Measurements from ENCODE around the gene KCNG2.
"Not testable (repeated sequence)": the region's sequence is repeated elsewhere in the genome, so short reads cannot be mapped to it uniquely, and the experiment has no call there.

KCNG2 gene

GRCh38 chr18:79856119-79857007 is 58.6 kb downstream of the KCNG2 start:
- DNase-seq, result peak; percentile 11

GRCh38 chr18:79857082-79857671 is 59.4 kb downstream of the KCNG2 start:
- DNase-seq, result no peak

- no peak for DNase-seq
These were observed 61.6 kb downstream of the KCNG2 start for GRCh38 chr18:79859314-79859713.

- DNase-seq, result no peak
These were observed 63.9 kb downstream of the KCNG2 start for GRCh38 chr18:79861687-79862086.

GRCh38 chr18:79862562-79862961 is 64.8 kb downstream of the KCNG2 start:
- DNase-seq, result no peak

GRCh38 chr18:79863161-79864005 is 65.6 kb downstream of the KCNG2 start:
- DNase-seq, result no peak

GRCh38 chr18:79864006-79864725 is 66.4 kb downstream of the KCNG2 start:
- no peak for DNase-seq

- not testable (repeated sequence) for DNase-seq
These were observed 67.2 kb downstream of the KCNG2 start for GRCh38 chr18:79864955-79865354.

GRCh38 chr18:79865951-79866350 is 68.2 kb downstream of the KCNG2 start:
- DNase-seq, result not testable (repeated sequence)

GRCh38 chr18:79866889-79867574 is 69.3 kb downstream of the KCNG2 start:
- no peak for DNase-seq

GRCh38 chr18:79867666-79868065 is 69.9 kb downstream of the KCNG2 start:
- no peak for DNase-seq

GRCh38 chr18:79868168-79868784 is 70.5 kb downstream of the KCNG2 start:
- no peak for DNase-seq

GRCh38 chr18:79868811-79869541 is 71.2 kb downstream of the KCNG2 start:
- DNase-seq, result no peak

GRCh38 chr18:79869591-79870300 is 72.0 kb downstream of the KCNG2 start:
- no peak for DNase-seq

- no peak for DNase-seq
These were observed 72.7 kb downstream of the KCNG2 start for GRCh38 chr18:79870301-79871025.

- DNase-seq, result no peak
These were observed 73.3 kb downstream of the KCNG2 start for GRCh38 chr18:79871026-79871390.

- DNase-seq, result no peak
These were observed 73.8 kb downstream of the KCNG2 start for GRCh38 chr18:79871481-79872091.

GRCh38 chr18:79872527-79873444 is 75.0 kb downstream of the KCNG2 start:
- no peak for DNase-seq
